NCI-H2196 (cell line): ENCODE measurements around the gene SLC8A3.

Experiments
- DNase-seq: peaks from one replicate; lab custom pipeline; 2025; ENCODE audit not compliant: unreplicated experiment; lab: John Stamatoyannopoulos, UW

Gene SLC8A3

DNA sequence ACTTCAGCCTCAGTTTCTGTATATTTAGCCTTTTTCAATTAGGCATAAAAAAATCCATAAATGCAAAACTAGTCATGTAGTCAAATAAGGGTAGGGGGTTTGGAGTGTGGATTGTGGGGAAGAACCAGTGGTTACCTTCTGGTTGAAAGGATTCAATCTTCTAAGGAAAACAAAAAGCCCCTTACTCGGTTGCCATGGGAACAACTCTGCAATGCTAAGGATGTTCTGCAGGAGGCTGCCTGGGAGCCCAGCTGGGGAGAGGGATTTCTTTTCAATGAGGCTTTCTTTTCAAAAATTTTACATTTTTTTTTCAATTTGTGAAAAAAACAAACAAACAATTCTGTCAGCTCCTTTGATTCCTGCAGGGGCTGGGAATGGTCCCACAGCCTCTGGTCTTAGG lies 67.2 kb downstream of the SLC8A3 start:
- no peak for DNase-seq

DNA sequence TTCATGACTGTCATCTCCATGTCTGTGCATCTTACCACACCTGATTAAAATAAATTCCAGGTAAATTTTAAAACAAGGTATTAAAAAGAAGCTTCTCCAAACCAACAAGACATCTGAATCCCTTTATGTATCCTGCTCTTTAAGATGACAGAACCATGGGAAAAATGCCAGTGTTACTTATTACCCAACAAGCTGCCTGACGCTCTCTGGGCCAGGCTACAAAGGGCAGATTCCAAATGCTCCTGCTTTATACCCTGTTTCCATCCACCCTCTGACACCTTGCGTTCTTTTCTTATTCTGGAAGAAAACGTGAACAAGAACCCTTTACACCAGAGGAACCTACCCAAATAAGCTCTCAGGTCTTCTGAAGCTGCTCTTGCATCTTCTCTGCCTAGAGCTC lies 70.7 kb downstream of the SLC8A3 start:
- DNase-seq = no peak

DNA sequence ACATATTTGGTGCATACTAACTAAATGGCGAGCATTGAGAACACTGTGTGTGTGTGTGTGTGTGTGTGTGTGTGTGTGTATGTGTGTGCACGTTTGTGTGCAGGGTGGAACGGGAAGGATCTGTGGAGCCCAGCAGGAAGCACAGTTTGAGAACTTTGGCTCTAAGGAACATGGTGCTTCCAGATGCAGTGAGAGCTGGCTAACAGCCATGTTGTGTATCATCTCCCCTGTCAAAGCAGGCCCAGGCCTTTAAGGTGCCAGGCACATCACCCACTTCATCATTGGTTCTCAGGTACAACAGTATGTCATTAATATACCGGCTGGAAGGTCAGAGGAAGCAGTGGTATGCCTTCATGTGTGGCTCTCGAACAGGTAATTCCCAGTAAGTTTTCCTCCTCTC lies 72.5 kb downstream of the SLC8A3 start:
- DNase-seq = no peak

DNA sequence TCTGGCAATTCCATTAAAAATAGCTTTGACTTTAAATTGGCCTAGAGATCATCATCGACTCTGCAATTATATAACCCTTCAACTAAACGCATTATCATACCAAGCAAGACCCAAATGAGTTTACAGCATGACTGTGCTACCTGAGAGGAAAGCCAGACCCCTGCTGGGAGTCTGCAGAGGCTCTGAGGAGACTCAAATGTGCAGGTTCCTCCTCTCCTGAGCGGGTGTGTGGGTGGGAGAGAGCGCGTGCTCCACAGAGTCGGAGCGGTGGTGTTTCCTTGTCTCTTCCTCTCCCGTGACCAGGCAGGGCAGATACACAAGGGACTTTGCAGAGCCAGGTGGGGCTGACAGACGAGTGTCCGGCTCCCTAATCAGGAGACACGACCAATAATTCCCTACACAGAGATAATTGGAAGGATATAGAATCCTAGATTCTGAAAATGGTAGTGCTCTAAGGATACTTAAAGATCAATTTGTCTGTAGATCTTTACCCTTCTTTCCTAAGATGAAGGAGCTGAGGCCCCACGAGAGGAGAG lies 74.1 kb downstream of the SLC8A3 start:
- DNase-seq = no peak

DNA sequence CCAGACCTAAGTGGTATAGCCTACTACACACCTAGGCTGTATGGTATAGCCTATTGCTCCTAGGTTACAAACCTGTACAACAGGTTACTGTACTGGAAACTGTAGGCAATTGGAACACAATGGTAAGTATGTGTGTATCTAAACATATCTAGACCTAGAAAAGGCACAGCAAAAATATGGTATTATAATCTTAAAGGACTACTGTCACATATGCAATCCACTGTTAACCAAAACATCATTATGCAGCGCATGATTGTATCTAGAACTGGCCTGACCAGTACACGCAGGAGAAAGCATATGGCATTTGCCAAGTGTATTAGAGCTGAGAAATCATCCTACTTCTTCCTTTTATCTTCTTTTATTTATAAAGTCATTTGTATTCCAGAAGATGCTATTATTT lies 75.5 kb downstream of the SLC8A3 start:
- no peak for DNase-seq

DNA sequence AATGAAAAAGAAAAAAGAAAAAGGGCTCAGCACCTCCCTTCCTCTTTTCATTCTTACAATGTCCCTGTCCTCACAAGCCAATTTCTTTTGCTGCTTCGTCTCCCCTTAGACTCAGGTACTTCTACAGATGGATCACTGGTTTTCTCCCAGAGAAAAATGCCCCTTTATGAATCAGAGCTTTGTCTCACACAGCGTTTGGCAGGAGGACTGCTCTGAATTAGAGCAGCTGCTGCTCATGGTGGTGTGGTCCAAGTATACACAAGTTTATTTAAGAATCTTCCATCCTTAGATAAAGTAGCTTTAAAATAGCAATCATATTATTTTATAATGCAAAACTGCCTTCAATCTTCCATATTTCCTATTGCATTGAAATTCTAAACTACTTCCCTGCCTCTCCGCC lies 80.3 kb downstream of the SLC8A3 start:
- no peak for DNase-seq

DNA sequence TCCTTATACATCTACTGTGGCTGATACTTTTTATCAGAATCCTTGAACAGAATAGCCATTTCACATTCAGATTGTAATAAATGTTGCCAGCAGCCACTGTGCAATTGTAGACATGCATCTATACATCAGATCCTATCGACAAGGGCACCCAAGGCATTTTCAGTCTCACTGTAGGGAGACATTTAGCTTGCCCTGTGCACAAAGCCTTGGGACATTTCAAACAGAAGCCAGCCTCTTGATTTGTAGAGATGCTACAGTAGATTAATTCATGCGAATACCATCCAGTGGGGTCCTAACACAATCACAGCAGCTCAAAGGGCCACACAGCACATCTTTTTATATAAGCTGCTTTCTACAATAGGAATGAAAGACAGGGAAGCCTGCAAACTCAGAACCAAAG lies 81.4 kb downstream of the SLC8A3 start:
- DNase-seq = no peak

DNA sequence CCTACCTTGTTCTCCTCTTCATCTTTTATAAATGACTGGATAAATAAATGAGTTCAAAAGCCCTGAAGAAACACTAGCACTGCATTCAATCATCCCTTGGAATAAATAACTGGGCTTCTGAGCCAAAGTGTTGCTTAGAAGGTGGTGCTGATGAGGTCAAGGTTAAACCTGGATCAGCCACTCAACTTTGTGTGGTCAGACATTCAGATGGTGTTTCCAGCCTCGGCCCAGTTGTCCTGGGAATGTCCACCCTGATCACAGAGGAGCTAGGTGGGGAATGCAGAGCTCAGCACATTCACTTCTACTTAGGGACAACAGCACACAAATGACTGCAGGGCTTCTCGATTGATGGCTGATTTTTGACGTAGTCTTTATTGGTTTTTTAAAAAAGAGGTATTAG lies 88.7 kb downstream of the SLC8A3 start:
- DNase-seq = no peak

DNA sequence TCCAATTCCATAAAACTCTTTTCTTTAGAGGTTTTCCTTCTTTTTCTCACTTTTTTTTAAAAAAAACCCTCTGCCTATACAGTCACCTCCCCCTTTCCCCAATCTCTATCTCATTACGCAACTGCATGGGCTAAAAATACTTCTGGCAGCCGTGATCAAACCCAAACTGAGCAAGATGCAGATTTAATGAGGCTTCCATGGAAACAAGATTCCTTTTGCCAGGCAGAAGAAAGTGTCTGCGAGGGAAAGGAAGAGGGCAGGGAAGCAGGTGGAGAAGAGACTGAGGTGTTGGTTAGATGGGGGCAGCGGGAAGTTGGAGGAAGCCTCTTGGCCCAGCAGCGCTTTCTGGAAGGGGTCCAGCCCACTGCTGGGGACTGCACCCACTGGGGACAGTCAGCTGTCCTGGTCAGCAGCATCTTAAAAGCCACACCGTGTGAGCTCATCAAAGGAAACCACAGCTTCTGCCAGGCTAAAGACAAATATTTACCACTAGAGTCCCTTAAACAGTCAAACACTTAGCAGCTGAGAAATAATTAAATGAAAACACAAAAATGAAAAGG lies 90.4 kb downstream of the SLC8A3 start:
- peak; percentile 53 for DNase-seq

DNA sequence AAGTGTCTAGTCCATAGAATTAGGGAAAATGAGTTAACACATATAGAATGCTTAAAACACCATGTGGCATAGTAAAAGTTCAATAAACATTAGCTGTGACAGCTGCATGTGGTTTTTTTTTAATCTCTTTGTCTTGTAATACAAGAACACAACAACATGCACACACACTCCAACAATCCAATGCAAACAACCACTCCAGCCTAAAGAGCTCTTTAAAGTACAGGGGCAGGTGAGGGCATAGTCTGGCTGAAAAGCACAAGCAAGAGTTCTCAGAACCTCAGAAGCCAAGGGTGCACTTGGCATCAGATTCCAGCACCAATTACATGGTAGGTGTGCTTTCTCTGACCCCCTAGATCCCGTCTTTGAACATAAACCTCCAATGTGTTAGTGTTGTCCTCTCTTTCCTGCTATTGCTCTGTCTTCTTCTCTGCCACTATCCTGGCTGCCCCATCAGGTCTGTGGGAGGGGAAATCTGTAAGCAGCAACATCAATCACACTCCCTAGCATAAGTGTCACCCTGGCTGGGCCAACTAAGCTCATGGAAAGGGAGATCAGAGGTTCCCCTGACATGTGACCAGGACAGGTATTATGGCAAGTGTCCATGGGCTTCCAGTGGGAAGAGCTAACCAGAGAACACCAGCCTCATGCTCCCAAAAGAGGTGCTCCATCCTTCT lies 91.0 kb downstream of the SLC8A3 start:
- DNase-seq = peak; percentile 82

DNA sequence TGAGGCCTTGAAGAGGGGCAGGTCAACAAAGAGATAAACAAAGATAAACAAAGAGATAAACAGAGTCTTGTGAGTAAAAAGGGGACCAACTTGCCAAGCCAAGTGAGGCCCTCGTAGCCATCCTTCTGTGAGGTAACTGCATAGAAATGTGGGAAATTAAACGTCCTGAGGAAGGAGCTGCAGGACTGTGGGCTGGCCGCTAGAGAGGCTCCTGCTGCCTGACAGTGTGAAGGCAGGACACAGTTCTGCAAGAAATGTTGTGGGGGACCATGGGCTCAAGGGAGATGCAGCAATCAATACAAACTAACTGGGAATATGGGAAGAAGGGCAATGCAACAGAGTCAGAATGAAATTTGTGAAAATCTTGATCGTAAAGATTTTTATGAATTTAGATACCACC lies 91.9 kb downstream of the SLC8A3 start:
- DNase-seq = no peak

DNA sequence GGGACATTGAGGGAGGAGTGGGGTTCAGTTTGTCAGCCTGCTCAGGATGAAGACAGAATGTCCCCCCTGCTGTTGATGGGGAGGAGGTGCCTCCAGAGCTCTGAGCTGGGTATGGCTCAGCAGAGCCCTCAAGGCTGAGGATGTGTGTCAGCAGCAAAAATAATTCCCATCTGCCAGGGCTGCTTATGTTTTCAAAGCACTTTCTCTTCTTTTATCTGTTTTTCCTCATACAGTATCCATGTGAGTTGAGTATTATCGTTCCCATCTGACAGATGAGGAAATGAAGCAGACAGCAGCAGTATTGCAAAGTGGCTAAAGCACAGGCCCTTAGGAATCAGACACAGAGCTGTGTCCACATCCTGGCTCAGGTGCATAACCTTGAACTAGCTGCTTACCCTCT lies 94.1 kb downstream of the SLC8A3 start:
- DNase-seq = no peak

DNA sequence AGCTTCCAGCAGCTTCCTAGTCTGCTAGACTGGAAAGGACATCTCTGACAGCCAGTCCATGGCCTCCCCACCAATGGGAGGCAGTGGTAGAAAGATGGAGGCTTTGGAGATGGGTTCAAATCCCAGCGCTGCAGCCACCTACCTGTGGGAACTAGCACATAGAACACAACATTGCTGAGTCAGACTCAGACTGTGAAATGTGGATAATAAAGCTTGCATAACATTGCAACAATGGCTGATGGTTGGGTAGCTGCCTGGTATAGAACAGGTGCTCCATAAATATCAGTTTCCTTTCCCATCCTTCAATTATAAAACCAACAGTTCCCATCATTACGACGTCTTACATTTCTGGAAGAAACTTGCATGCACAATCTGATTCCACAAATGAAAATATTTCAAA lies 94.6 kb downstream of the SLC8A3 start:
- no peak for DNase-seq

DNA sequence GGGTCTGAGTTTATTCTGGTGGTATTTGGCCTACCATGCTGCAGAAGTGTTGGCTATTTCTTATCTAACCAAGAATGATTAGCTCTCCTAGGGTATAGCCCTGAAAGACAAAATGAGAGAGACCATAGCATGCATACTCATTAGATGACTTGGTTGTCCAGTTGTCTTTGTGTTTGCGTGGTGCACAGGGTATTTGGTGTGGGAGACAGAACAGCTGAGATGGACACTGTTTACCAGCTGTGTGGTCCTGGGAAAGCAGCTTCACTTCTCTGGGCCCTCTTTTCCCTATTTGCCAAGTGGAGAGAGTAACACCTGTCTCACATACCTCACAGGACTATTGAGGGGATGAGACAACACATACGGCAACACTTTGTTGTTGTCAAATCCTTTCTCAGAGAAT lies 95.6 kb downstream of the SLC8A3 start:
- DNase-seq = no peak

DNA sequence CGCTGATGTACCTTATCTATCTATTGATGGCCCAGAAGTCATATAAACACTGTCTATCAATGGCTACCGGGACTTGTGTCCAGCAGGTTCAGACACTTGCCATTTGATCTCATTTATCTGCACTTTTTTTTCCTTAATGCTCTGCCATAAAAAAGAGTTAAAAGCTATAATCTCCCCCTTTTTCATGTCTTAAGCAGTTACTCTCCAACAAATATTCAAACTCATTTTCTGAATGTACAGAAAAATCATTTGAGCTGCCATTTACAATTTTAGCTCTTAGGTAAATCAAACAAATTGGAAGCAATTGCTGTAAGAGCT lies 101.4 kb downstream of the SLC8A3 start:
- DNase-seq = no peak

DNA sequence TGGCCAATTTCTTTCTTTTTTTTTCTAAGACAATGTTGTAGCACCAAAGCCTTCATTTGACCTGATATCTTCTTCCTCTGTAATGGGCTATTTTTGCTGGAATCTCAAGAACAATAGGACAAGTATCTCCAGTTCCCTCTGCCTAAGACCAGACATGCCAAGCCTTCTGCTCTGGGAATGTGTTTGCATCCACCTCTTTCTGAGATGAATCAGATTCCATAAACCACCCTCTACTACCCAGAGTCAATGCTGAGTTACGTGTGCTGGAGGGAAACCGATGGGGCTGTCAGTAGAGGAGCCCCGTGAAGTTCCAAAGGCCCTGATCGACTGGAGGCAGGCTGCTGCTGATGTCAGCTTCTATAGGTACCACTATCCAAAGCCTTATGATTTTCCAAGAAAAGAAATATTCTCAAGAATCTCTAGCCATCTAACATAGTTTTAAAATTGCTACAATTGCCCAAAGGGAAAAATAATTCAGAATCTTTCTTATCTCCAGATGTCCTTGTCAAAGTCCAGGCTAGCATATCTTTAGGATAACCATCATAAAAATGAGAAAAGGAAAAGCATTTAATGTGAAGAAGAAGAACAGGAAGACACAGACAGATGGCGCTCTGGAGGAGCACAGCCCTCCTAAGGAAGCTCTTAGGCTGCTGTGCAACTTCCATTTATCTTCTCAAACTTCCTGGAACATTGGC lies 101.9 kb downstream of the SLC8A3 start:
- DNase-seq = peak; percentile 58

DNA sequence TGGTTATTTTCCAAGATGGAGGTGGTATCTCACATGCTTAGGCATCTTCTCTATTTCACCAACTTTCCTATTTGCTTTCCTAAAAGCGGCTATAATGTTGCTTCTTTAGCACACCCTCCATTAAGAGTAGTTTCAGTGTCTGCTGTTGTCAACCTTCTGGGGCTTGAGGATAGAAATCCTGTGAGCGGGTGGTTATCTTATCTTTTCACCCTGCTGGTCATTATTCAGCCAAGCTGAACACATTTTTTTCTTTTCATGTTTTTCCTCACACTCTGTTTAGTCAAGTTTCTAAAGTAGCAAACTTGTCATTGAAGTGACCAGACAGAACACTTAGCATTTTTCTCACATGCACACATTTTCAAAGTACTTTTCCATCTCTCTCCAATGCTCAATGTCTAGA lies 104.5 kb downstream of the SLC8A3 start:
- no peak for DNase-seq

DNA sequence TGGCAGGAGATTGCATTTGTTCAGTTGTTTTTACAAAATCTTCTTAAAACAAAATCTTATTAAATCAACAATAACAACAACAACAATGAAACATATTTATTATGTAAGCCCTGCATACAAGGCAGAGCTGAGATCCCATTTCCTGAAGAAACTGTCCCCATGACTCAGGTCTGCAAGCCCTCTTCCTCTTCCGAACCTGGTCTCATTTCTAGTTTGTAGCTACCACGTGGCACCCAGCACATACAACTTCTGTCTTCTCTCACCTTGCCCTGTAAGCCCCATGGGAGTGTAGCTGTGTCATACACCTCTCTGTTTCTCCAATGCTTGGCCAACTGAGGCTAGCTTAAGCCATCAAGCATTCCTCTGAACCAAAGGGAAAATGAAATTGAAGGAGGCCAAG lies 106.4 kb downstream of the SLC8A3 start:
- no peak for DNase-seq

DNA sequence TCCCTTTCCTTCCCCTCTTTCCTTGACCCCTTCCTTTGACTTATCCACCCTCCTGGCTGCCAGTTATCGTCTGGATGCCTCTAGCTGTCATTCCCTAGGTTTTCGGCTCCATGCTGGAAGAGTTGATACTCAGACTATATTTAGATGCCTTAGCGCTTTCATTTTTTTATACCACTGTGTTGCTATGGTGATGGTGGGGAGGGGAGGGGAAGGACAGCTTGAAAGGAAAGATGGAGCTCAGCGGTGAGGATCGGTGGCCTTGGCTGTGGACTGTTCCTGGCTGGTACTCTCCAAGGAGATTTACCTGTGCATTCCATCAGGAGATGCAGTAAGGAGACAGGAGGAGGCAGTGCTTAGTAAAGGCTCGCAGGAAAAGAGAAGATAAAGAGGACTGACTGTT lies 108.7 kb downstream of the SLC8A3 start:
- no peak for DNase-seq

DNA sequence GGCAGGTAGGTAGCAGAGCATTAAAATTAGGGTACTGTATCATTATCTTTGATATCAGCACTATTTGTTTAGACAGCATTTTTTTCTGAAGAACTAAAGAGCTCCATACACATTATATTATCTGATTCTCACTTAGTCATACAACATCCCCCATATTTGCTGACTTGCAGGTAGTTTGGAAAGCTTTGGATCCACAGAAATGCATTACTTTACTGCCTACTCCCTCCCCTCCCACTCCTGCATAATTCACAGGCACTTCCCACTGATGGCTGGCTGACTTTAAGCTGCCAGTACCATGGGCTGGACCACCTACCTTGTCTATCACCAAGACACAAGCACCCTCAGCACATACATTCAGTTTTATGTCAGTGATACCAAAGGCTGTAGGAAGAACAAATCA lies 110.4 kb downstream of the SLC8A3 start:
- DNase-seq = no peak

DNA sequence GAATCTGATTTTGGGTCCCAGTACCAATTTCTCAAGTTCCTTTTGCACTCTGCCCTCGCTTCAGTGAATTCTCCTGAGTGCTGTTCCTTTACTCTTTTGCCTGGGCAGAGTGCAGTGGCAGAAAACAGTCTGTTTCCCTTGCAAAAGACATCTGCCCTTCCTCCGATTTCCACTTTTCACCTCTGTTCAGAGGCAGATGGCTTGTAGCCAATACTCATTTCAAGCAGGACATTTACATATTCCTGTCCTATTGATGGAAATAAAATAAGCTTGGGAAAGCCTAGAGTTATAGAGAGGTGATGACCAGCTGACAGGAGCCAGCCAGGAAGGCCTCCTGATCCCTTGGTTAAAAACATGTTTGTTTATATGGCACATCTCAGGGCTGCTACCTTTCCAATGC lies 111.0 kb downstream of the SLC8A3 start:
- no peak for DNase-seq

DNA sequence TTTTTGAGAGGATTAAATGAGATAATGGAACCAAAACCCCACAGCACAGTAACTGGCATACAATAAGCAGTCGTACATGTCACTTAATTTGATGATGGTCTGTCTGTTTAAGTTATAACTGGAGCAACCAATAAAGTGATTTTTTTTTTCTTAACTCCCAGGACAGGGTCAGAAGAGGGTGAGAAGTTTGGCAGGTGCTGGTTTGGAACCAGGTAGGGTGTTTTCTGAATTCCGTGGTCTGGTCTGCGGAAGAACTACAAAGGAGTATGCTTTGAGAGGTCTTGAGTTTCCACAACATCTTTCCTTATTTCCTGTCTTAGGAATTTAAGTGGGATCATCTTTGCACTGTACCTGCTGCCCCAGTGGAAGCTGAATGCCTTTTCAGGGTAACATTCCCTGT lies 111.7 kb downstream of the SLC8A3 start:
- DNase-seq = no peak
